GM18505 (cell line): ENCODE data around the gene C1orf185.

Experiments
- ATAC-seq: cut with Tn5 transposase; IDR thresholded peaks from one replicate; pipeline ENCODE4 v1.9.1; 2021; ENCODE audit not compliant: unreplicated experiment
- POLR2A ChIP-seq: IDR thresholded peaks from 4 replicates; pipeline ENCODE4 v1.6.1; 2011; ENCODE audit warnings: borderline replicate concordance; ENCODE audit not compliant: insufficient read depth, insufficient read length; ENCODE audit errors: extremely low read depth

C1orf185 gene

GRCh38 chr1:51101976-51102375 lies at the start of gene C1orf185:
TSS of gene C1orf185 (plus strand) at chr1:51102228. CDS start at chr1:51102234, 6 bp downstream.
- TF ChIP-seq POLR2A: no peak
- no peak for ATAC-seq

- TF ChIP-seq POLR2A: no peak
- no peak for ATAC-seq
These were observed 43.2 kb upstream of the C1orf185 start for GRCh38 chr1:51058858-51059257.

GRCh38 chr1:51061231-51061918 lies 40.7 kb upstream of the C1orf185 start:
- ATAC-seq: no peak
- TF ChIP-seq POLR2A: no peak

- ATAC-seq: no peak
- no peak for TF ChIP-seq POLR2A
These were observed 38.9 kb upstream of the C1orf185 start for GRCh38 chr1:51063121-51063520.

- ATAC-seq: no peak
- TF ChIP-seq POLR2A: no peak
These were observed 32.0 kb upstream of the C1orf185 start for GRCh38 chr1:51070011-51070410.

GRCh38 chr1:51070640-51071039 lies 31.4 kb upstream of the C1orf185 start:
- no peak for ATAC-seq
- TF ChIP-seq POLR2A: no peak

- TF ChIP-seq POLR2A: no peak
These were observed 30.6 kb upstream of the C1orf185 start for GRCh38 chr1:51071291-51072042.

GRCh38 chr1:51072043-51072439 lies 30.0 kb upstream of the C1orf185 start:
- ATAC-seq: no peak
- TF ChIP-seq POLR2A: no peak

More at GRCh38 chr1:51071291-51072042, 30.6 kb upstream of the C1orf185 start:
- ATAC-seq: no peak

GRCh38 chr1:51072651-51073050 lies 29.4 kb upstream of the C1orf185 start:
- no peak for TF ChIP-seq POLR2A
- no peak for ATAC-seq

- no peak for ATAC-seq
- no peak for TF ChIP-seq POLR2A
These were observed 28.6 kb upstream of the C1orf185 start for GRCh38 chr1:51073456-51073855.

GRCh38 chr1:51086496-51087271 lies 15.3 kb upstream of the C1orf185 start:
- ATAC-seq: no peak
- TF ChIP-seq POLR2A: no peak

GRCh38 chr1:51088474-51088873 lies 13.6 kb upstream of the C1orf185 start:
- no peak for ATAC-seq
- no peak for TF ChIP-seq POLR2A

- TF ChIP-seq POLR2A: no peak
- no peak for ATAC-seq
These were observed 8.4 kb upstream of the C1orf185 start for GRCh38 chr1:51093581-51093980.
